Upper lobe of right lung (tissue), 1 donor: Measurements from ENCODE around the gene PI4K2A. TPM values are rescaled to one million over a fixed set of nuclear protein-coding genes. Genes with fewer than 3 reads are reported as not detected.

ENCODE experiments used
- ATAC-seq: fragments of 200-7000 bp; cut with Tn5 transposase; one replicate; pipeline ENCODE4 v1.9.1; 2020; ENCODE audit warnings: mild to moderate bottlenecking, moderate library complexity
- DNase-seq: peaks from one replicate; pipeline ENCODE4 v3.0.0-alpha.2; 2020
- H3K27ac ChIP-seq: fragments of 200-600 bp; one replicate; pipeline ENCODE4 v1.8.0; 2022
- H3K27me3 ChIP-seq: fragments of 200-600 bp; one replicate; pipeline ENCODE4 v1.8.0; 2022; ENCODE audit warnings: mild to moderate bottlenecking
- H3K36me3 ChIP-seq: fragments of 200-600 bp; one replicate; pipeline ENCODE4 v1.8.0; 2022
- H3K4me1 ChIP-seq: fragments of 200-600 bp; one replicate; pipeline ENCODE4 v1.8.0; 2022
- H3K4me3 ChIP-seq: fragments of 200-600 bp; one replicate; pipeline ENCODE4 v1.8.0; 2022; ENCODE audit warnings: mild to moderate bottlenecking
- H3K9me3 ChIP-seq: fragments of 200-600 bp; one replicate; pipeline ENCODE4 v1.8.0; 2022
- intact Hi-C: fragments of 100-400 bp; cut with DNase I; formaldehyde crosslinking; loops from one replicate; pipeline ENCODE4 v1.11.0; 2022
- long read RNA-seq: library from polyadenylated mRNA; unstranded; transcript quantifications from one replicate; pipeline ENCODE4 v2.0.0, GENCODE V29; 2021
- total RNA-seq: library from RNA; stranded (reverse); fragmentation: NEBNext Ultra II Directional; extraction: Animal tissue kit (Norgen Biotek cat#: 25700); gene quantifications from one replicate; pipeline ENCODE4 v1.2.1, GENCODE V29; 2021
- TF ChIP-seq, protein P1 (sequence below): fragments of 200-600 bp; IDR thresholded peaks from one replicate; pipeline ENCODE4 v1.8.0; 2022; ENCODE audit warnings: antibody characterized with exemption
- donor health status: DM: no; HTN: yes; CAD: no; lungs with severe emphysema.

The PI4K2A gene
- total RNA-seq = 28.3 TPM
- long read RNA-seq, full-length matches to known transcripts = 46 of 76 reads
- long read RNA-seq, partial matches to known transcripts = 23 of 76 reads
- long read RNA-seq, other reads (novel, unspliced or antisense) = 7 of 76 reads

DNA sequence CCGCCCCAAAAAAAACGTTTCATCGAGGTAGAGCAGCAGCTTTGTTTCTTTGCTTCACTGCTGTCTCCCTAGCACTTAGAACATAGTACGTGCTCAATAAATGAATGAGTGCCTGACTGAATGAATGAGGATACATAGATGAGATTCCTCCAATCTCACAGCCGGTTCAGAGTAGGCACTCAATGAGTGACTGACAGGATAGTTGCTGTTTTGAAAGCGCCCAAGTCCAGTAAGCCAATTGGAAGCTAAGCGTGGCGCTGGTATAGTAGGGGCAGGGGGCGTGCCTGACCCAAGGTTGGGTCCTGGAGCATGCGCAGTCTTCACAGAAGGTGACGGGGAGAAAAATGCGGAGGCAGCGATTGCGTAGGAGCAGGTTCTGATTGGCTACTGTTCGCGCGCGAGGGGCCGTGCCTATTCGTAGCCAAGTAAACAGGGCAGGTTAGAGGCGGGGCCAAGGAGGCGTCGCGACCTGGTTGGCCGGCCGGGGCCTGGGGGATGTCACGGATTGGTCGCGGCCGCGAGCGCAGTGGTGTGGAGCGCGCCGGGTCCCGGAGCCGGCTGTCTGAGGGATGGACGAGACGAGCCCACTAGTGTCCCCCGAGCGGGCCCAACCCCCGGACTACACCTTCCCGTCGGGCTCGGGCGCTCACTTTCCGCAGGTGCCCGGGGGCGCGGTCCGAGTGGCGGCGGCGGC is at the start of gene PI4K2A:
PI4K2A (plus strand) TSS at position 498 of the 694 bp plus-strand sequence; CDS start at position 570, 72 bp downstream.
- Histone ChIP-seq H3K27ac (peak within 1 kb of the TSS; percentile 85), H3K9me3 (no peaks in the 10 kb centered on the region), H3K36me3 (peaks cover 6% of the 10 kb centered on the region), H3K4me3 (peak within 1 kb of the TSS; percentile 83), H3K4me1 (peaks cover 17% of the 10 kb centered on the region), H3K27me3 (no peaks in the 10 kb centered on the region)
- TF ChIP-seq, protein P1, sequence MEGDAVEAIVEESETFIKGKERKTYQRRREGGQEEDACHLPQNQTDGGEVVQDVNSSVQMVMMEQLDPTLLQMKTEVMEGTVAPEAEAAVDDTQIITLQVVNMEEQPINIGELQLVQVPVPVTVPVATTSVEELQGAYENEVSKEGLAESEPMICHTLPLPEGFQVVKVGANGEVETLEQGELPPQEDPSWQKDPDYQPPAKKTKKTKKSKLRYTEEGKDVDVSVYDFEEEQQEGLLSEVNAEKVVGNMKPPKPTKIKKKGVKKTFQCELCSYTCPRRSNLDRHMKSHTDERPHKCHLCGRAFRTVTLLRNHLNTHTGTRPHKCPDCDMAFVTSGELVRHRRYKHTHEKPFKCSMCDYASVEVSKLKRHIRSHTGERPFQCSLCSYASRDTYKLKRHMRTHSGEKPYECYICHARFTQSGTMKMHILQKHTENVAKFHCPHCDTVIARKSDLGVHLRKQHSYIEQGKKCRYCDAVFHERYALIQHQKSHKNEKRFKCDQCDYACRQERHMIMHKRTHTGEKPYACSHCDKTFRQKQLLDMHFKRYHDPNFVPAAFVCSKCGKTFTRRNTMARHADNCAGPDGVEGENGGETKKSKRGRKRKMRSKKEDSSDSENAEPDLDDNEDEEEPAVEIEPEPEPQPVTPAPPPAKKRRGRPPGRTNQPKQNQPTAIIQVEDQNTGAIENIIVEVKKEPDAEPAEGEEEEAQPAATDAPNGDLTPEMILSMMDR = no peak
- peak; percentile 99 for DNase-seq
- intact Hi-C loops = no loop called here
- ATAC-seq = peak; percentile 99

DNA sequence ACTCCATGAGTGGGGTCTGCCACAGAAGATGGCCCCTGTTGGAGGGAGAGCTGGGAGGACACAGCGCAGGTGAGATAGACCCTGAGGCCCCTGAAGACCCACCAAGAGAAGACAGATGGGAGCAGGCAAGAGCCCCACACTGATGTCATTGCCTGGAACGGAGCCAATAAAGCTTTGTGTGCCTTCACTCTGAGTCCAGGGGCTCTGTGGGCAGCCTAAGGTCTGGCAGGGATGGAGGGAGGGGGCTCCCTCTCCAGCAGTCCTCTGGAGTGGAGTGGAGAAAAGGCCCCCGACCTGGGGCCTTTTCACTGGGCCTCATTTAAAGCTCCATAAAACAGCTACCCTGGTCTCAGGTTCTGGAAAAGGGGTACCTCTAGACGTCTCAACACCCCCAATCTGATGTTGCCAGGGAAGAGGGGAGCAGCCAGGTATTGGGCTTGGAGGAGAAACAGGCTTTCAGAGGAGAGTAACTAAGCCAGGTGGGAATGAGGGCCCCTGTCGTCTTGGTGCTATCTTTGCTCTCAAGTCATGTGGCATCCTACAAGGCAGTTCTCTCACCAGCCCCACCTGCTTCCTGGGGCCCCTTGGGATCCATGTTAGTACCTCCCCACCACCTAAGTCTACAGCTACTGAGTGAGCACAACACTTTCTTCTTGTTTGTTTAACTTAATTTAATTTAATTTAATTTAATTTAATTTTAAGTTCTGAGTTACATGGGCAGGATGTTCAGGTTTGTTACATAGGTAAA is 49.5 kb upstream of the PI4K2A start:
- no peaks in the 10 kb centered on the region for H3K9me3 ChIP-seq
- intact Hi-C loops = no loop called here
- TF ChIP-seq, protein P1 = no peak

DNA sequence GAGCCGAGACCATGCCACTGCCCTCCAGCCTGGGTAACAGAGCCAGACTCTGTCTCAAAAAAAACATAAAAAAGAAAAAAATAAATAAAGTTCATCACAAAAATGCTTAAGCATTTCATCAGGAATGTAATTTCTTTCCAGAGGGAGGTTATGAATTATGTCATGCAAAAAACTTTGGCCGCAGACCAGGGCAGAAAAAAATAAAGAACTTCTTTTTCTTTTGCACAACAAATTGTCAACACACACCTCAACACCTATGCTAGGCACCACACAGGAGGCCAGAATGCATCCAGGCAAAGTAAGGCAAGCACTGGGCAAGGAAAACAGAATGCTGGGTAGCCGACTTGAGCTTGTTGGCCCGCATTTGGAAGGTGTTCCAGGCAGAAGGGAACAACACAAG is 47.0 kb upstream of the PI4K2A start:
- intact Hi-C loops = no loop called here
- ATAC-seq = no peak
- no peak overlapping the region for H3K27ac ChIP-seq

More for the DNA sequence above, 49.5 kb upstream of the PI4K2A start:
- H3K27ac ChIP-seq = no peak overlapping the region
- H3K4me3 ChIP-seq = no peak overlapping the region
- DNase-seq (no peak), ATAC-seq (no peak)
- no peaks in the 10 kb centered on the region for H3K36me3 ChIP-seq
- no peaks in the 10 kb centered on the region for H3K4me1 ChIP-seq
- H3K27me3 ChIP-seq = no peaks in the 10 kb centered on the region

DNA sequence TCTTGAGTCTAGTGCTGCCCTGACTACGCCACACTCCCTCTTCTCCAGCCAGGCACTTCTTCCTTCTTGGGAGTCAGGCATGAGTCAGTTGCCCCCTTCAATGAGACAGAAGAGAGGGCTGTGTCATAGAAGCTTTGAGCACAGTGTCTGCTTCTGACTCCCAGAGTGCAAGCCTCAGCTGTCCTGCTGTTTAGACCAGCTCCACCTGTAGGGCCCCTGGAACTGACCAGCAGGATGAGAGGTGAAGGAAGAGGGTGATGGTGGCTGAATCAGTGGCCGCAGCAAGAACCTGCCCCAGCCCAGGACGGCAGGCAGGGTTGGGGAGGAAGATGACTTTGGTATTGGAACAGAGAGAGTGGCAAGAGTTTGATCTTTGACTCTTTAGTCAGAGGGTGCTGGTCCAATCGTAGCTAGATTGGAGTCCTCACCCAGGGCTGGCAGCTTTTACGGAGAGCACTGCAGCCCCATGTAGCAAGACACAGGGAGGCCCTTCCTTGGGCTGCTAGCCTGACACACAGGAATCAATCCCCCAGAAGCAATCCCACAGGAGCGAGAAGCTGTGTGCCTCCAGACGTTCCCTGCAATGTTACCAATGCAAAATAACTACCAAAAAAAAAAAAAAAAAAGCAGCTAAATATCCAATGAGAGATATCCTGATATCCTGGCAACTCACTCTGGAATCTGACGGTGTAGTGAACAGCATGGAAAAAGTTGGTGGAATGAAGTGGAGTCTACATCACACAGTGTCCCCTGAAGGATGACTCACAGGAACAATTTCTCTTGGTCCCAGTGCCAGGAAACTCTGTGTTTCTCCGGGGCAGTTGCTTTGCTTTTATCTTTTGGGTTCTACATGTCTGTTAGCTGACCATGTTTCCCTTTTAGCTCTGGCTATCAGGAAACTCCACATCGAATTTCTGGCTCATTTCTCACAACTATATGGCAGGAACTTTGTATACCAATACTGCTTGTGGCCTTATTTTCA is 44.1 kb upstream of the PI4K2A start:
- Histone ChIP-seq H3K27me3 (no peaks in the 10 kb centered on the region), H3K4me3 (no peak overlapping the region), H3K36me3 (no peaks in the 10 kb centered on the region), H3K27ac (peak overlapping the region; percentile 44), H3K9me3 (no peaks in the 10 kb centered on the region), H3K4me1 (no peaks in the 10 kb centered on the region)
- DNase-seq (no peak), ATAC-seq (peak; percentile 76)
- intact Hi-C loops = no loop called here
- TF ChIP-seq, protein P1 = no peak

More for the DNA sequence above, 47.0 kb upstream of the PI4K2A start:
- TF ChIP-seq, protein P1 = no peak
- Histone ChIP-seq H3K36me3 (no peaks in the 10 kb centered on the region), H3K4me1 (no peaks in the 10 kb centered on the region), H3K9me3 (no peaks in the 10 kb centered on the region), H3K27me3 (no peaks in the 10 kb centered on the region), H3K4me3 (no peak overlapping the region)
- DNase-seq = no peak

DNA sequence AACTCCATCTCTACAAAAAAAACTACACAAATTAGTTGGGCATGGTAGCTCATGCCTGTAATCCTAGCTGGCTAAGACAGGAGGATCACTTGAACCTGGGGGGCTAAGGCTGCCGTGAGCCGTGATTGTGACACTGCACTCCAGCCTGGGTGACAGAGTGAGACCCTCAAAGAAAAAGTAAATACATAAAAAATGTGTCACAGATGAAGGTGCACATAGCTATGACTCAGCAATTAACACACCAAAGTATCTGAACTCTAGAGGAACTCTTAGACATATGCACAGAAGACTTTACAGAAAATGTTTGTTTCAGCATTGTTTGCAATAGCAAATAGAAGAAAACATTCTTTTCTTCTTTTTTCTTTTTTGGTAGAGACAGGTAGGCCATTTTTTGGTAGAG is 42.7 kb upstream of the PI4K2A start:
- Histone ChIP-seq H3K9me3 (no peaks in the 10 kb centered on the region), H3K4me3 (no peak overlapping the region), H3K36me3 (no peaks in the 10 kb centered on the region), H3K27ac (peak overlapping the region; percentile 6), H3K4me1 (no peaks in the 10 kb centered on the region), H3K27me3 (no peaks in the 10 kb centered on the region)
- ATAC-seq (no peak), DNase-seq (no peak)
- TF ChIP-seq, protein P1 = no peak
- intact Hi-C loops = no loop called here
